Liver (tissue), 9 donors: ENCODE measurements around the gene HIVEP3. TPM values are rescaled to one million over a fixed set of nuclear protein-coding genes. Genes with fewer than 3 reads are reported as not detected.

ENCODE experiments used
- DNase-seq: peaks from one replicate; pipeline ENCODE4 v3.0.0-alpha.2; 2017; ENCODE audit warnings: low spot score
- H3K27ac ChIP-seq, 2 donors: one replicate each; pipeline ENCODE4 v1.7.0; 2013; ENCODE audit warnings: inconsistent platforms in 2 of 2, low read length in 2 of 2, control low read depth in 1 of 2, low read depth in 1 of 2, mild to moderate bottlenecking in 1 of 2
- H3K27me3 ChIP-seq, 4 donors: one replicate each; pipeline versions ENCODE4 v1.6.1 to v1.7.0; 2013; ENCODE audit warnings: low read length in 3 of 4, inconsistent platforms in 1 of 4, mild to moderate bottlenecking in 1 of 4, moderate library complexity in 1 of 4; ENCODE audit not compliant: control insufficient read depth in 4 of 4, insufficient read depth in 4 of 4
- H3K36me3 ChIP-seq, 4 donors: one replicate each; pipeline versions ENCODE4 v1.6.1 to v1.7.0; 2013; ENCODE audit warnings: low read length in 3 of 4, mild to moderate bottlenecking in 3 of 4, low read depth in 1 of 4, moderate library complexity in 1 of 4; ENCODE audit not compliant: control insufficient read depth in 4 of 4, insufficient read depth in 3 of 4
- H3K4me1 ChIP-seq, 4 donors: one replicate each; pipeline versions ENCODE4 v1.6.1 to v1.7.0; 2013; ENCODE audit warnings: low read length in 3 of 4, mild to moderate bottlenecking in 3 of 4, moderate library complexity in 1 of 4; ENCODE audit not compliant: control insufficient read depth in 4 of 4, insufficient read depth in 4 of 4
- H3K4me3 ChIP-seq, 3 donors: one replicate each; pipeline versions ENCODE4 v1.6.1 to v1.7.0; 2013; ENCODE audit warnings: low read length in 3 of 3, control low read depth in 1 of 3, low read depth in 1 of 3, mild to moderate bottlenecking in 1 of 3
- H3K9ac ChIP-seq, 2 donors: one replicate each; pipeline ENCODE4 v1.7.0; 2013; ENCODE audit warnings: low read length in 2 of 2, mild to moderate bottlenecking in 2 of 2, moderate library complexity in 2 of 2, control low read depth in 1 of 2, low read depth in 1 of 2
- H3K9me3 ChIP-seq, 4 donors: one replicate each; pipeline versions ENCODE4 v1.6.1 to v1.7.0; 2013; ENCODE audit warnings: low read length in 3 of 4; ENCODE audit not compliant: control insufficient read depth in 4 of 4
- EGR1 ChIP-seq, 2 donors: IDR thresholded peaks; 2 replicates each; pipeline ENCODE4 v1.6.1; 2016 to 2018; ENCODE audit warnings: antibody characterized with exemption in 2 of 2, low read depth in 2 of 2
- FOXA1 ChIP-seq: IDR thresholded peaks from 2 replicates; pipeline ENCODE4 v1.6.1; 2016; ENCODE audit warnings: antibody characterized with exemption
- FOXA2 ChIP-seq: IDR thresholded peaks from 2 replicates; pipeline ENCODE4 v1.6.1; 2016; ENCODE audit warnings: antibody characterized with exemption
- HNF4A ChIP-seq, 2 donors: conservative IDR thresholded peaks; 2 replicates each; pipeline ENCODE4 v1.6.1; 2016; ENCODE audit warnings: antibody characterized with exemption in 2 of 2, mild to moderate bottlenecking in 2 of 2
- HNF4G ChIP-seq: IDR thresholded peaks from 2 replicates; pipeline ENCODE4 v1.6.1; 2016; ENCODE audit warnings: antibody characterized with exemption
- MAX ChIP-seq: IDR thresholded peaks from 2 replicates; pipeline ENCODE4 v1.6.1; 2016; ENCODE audit warnings: antibody characterized with exemption
- NR2F2 ChIP-seq: IDR thresholded peaks from 2 replicates; pipeline ENCODE4 v1.6.1; 2016; ENCODE audit warnings: antibody characterized with exemption
- RAD21 ChIP-seq, 2 donors: IDR thresholded peaks; 2 replicates each; pipeline ENCODE4 v1.6.1; 2016; ENCODE audit warnings: antibody characterized with exemption in 2 of 2, mild to moderate bottlenecking in 2 of 2
- REST ChIP-seq: IDR thresholded peaks from 2 replicates; pipeline ENCODE4 v1.6.1; 2016; ENCODE audit warnings: antibody characterized with exemption, mild to moderate bottlenecking
- RXRA ChIP-seq, 2 donors: IDR thresholded peaks; 2 replicates each; pipeline ENCODE4 v1.6.1; 2017 to 2018; ENCODE audit warnings: antibody characterized with exemption in 2 of 2, mild to moderate bottlenecking in 1 of 2
- SP1 ChIP-seq: IDR thresholded peaks from 2 replicates; pipeline ENCODE4 v1.6.1; 2018; ENCODE audit warnings: antibody characterized with exemption, mild to moderate bottlenecking
- TAF1 ChIP-seq: conservative IDR thresholded peaks from 2 replicates; pipeline ENCODE4 v1.6.1; 2016; ENCODE audit warnings: antibody characterized with exemption, mild to moderate bottlenecking
- YY1 ChIP-seq: IDR thresholded peaks from 2 replicates; pipeline ENCODE4 v1.6.1; 2016; ENCODE audit warnings: antibody characterized with exemption, mild to moderate bottlenecking
- WGBS: extraction: QIAGEN DNeasy Blood & Tissue Kit; methylation state at CpG from one replicate; pipeline ENCODE4 v1.1.7; 2013; 5-methylcytosine and 5-hydroxymethylcytosine counted together
- polyA plus RNA-seq, 2 donors: library from polyadenylated mRNA; stranded (reverse) in 1 of 2; unstranded in 1 of 2; fragments of 200-250 nt in 1 of 2; fragments of >200 nt in 1 of 2; fragmentation: Nextera tagmentation in 1 of 2; extraction: Ambion mirVana in 1 of 2; gene quantifications; one replicate each; pipeline versions ENCODE4 v1.2.1 to v1.2.3, GENCODE V29; 2013 to 2015
- total RNA-seq, 2 donors: library from RNA; depleted of rRNA; stranded (reverse); fragments of >200 nt; gene quantifications; one replicate each; pipeline ENCODE4 v1.2.3, GENCODE V29; 2014
- TF ChIP-seq, protein P1 (sequence below): IDR thresholded peaks from 2 replicates; pipeline ENCODE4 v1.6.1; 2016; ENCODE audit warnings: antibody characterized with exemption
- TF ChIP-seq, protein P2 (sequence below): IDR thresholded peaks from 2 replicates; pipeline ENCODE4 v1.6.1; 2016; ENCODE audit warnings: antibody characterized with exemption
- TF ChIP-seq, protein P3 (sequence below): fragments of 150-350 bp; IDR thresholded peaks from 2 replicates; pipeline ENCODE4 v1.5.1; 2017; ENCODE audit warnings: improper control_type of control experiment, low read depth, low read length; ENCODE audit not compliant: missing input control
- donor health status: healthy.
- donor health status: healthy.
- donor health status: healthy.
- donor health status: healthy.
- donor health status: healthy.

The HIVEP3 gene
- total and polyA plus RNA-seq, 4 donors, result 0.93 to 1.6 (median 1.4) TPM

DNA sequence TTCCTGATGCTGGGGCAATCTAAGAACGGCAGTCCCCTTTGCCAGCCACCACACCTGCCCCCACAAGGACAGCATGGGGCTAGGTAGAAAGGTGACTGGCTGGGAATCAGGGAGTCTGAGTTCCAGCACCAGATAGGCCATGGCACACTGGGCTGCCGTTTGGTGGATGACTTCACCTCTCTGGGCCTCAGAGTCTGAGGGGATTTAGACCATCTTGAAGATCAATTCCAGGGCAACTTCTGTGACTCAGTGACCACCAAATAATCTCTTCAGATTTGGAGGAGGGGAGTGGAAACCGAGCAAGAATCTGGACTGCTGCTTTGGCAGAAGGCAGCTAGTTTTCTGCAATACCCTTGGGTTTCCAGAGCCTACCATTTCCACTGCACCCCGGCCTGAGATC is 342.1 kb downstream of the HIVEP3 start:
- H3K9me3 ChIP-seq, result no peaks in the 10 kb centered on the region
- no peak overlapping the region for H3K9ac ChIP-seq
- no peak overlapping the region for H3K4me3 ChIP-seq
- DNase-seq, result no peak
- H3K27ac ChIP-seq, result no peak overlapping the region
- no peaks in the 10 kb centered on the region for H3K36me3 ChIP-seq
- WGBS, result 83% methylated on average over 4 of the region's 4 CpGs
- TF ChIP-seq REST (no peak), FOXA2 (no peak), NR2F2 (no peak), HNF4A (conservative IDR thresholded peaks at IDR 0.05) (no peak), SP1 (no peak)
- TF ChIP-seq, protein P1, sequence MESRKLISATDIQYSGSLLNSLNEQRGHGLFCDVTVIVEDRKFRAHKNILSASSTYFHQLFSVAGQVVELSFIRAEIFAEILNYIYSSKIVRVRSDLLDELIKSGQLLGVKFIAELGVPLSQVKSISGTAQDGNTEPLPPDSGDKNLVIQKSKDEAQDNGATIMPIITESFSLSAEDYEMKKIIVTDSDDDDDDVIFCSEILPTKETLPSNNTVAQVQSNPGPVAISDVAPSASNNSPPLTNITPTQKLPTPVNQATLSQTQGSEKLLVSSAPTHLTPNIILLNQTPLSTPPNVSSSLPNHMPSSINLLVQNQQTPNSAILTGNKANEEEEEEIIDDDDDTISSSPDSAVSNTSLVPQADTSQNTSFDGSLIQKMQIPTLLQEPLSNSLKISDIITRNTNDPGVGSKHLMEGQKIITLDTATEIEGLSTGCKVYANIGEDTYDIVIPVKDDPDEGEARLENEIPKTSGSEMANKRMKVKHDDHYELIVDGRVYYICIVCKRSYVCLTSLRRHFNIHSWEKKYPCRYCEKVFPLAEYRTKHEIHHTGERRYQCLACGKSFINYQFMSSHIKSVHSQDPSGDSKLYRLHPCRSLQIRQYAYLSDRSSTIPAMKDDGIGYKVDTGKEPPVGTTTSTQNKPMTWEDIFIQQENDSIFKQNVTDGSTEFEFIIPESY, result no peak
- peaks cover 0 to 3% (median 1%) of the 10 kb centered on the region in 4 donors for H3K4me1 ChIP-seq
- H3K27me3 ChIP-seq, result no peaks in the 10 kb centered on the region

- Histone ChIP-seq H3K27me3 (no peaks in the 10 kb centered on the region), H3K27ac (no peak overlapping the region), H3K36me3 (no peaks in the 10 kb centered on the region), H3K4me3 (no peak overlapping the region), H3K9ac (no peak overlapping the region), H3K4me1 (peaks cover 0 to 3% (median 1%) of the 10 kb centered on the region in 4 donors), H3K9me3 (no peaks in the 10 kb centered on the region)
- 70% methylated on average over 3 of the region's 3 CpGs for WGBS
- TF ChIP-seq SP1 (no peak), RXRA (IDR thresholded peaks at IDR 0.05) (no peak), FOXA2 (no peak), HNF4G (no peak), HNF4A (conservative IDR thresholded peaks at IDR 0.05) (no peak), FOXA1 (no peak), YY1 (no peak)
- TF ChIP-seq, protein P2, sequence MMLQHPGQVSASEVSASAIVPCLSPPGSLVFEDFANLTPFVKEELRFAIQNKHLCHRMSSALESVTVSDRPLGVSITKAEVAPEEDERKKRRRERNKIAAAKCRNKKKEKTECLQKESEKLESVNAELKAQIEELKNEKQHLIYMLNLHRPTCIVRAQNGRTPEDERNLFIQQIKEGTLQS, result no peak
- no peak for DNase-seq
Measured at GRCh38 chr1:41576206-41576605, 342.5 kb downstream of the HIVEP3 start.

DNA sequence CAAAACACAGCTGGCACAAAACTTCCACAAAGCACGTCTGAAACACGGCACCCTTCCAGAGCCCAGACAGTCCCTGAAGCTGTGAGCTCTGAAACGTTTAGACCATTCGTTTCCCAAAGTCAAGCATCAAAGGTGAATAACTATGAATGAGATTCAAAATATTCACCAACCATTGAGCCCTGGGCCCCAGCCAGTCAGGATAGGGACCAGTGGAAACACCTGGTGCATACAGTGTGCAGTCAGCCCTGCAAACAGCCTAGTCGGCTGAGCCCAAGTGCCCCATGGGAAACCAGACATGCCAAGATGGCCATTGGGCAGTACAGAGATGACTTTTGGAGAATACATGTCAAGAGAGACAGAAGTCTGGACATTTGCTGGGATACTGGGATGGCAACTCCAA is 343.9 kb downstream of the HIVEP3 start:
- TF ChIP-seq FOXA2, result no peak
- no peak for TF ChIP-seq REST
- TF ChIP-seq, protein P2, result no peak
- TF ChIP-seq, protein P3, sequence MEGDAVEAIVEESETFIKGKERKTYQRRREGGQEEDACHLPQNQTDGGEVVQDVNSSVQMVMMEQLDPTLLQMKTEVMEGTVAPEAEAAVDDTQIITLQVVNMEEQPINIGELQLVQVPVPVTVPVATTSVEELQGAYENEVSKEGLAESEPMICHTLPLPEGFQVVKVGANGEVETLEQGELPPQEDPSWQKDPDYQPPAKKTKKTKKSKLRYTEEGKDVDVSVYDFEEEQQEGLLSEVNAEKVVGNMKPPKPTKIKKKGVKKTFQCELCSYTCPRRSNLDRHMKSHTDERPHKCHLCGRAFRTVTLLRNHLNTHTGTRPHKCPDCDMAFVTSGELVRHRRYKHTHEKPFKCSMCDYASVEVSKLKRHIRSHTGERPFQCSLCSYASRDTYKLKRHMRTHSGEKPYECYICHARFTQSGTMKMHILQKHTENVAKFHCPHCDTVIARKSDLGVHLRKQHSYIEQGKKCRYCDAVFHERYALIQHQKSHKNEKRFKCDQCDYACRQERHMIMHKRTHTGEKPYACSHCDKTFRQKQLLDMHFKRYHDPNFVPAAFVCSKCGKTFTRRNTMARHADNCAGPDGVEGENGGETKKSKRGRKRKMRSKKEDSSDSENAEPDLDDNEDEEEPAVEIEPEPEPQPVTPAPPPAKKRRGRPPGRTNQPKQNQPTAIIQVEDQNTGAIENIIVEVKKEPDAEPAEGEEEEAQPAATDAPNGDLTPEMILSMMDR, result no peak
- no peak for TF ChIP-seq MAX
- no peak for TF ChIP-seq RXRA (IDR thresholded peaks at IDR 0.05)
- no peak for TF ChIP-seq NR2F2
- no peak for TF ChIP-seq TAF1
- TF ChIP-seq RAD21 (IDR thresholded peaks at IDR 0.05), result no peak
- no peak for TF ChIP-seq EGR1 (IDR thresholded peaks at IDR 0.05; ENCODE audit: low read depth in 2 of 2)
- no peak for TF ChIP-seq FOXA1
- TF ChIP-seq YY1, result no peak
- 67% methylated on average over 5 of the region's 5 CpGs for WGBS

More for the DNA sequence above, 343.9 kb downstream of the HIVEP3 start:
- no peaks in the 10 kb centered on the region for H3K36me3 ChIP-seq
- H3K27ac ChIP-seq, result no peak overlapping the region
- H3K27me3 ChIP-seq, result no peaks in the 10 kb centered on the region
- no peak for DNase-seq
- no peaks in the 10 kb centered on the region for H3K9me3 ChIP-seq
- no peak overlapping the region for H3K9ac ChIP-seq
- H3K4me3 ChIP-seq, result no peak overlapping the region
- peaks cover 0 to 3% (median 1%) of the 10 kb centered on the region in 4 donors for H3K4me1 ChIP-seq
